Upper lobe of left lung (tissue), 6 donors: ENCODE data around the gene CFAP73. TPM values are rescaled to one million over a fixed set of nuclear protein-coding genes. Genes with fewer than 3 reads are reported as not detected.

Experiments
- ATAC-seq, 2 donors: fragments of 200-7000 bp; cut with Tn5 transposase; one replicate each; pipeline ENCODE4 v1.9.1; 2022; ENCODE audit warnings: mild to moderate bottlenecking in 2 of 2, moderate library complexity in 2 of 2; ENCODE audit not compliant: low FRiP score in 2 of 2
- DNase-seq, 2 donors: peaks; one replicate each; pipeline ENCODE4 v3.0.0-alpha.2; 2019 to 2020
- H3K27ac ChIP-seq, 4 donors: fragments of 200-600 bp; sonication (generic); one replicate each; pipeline ENCODE4 v1.5.1; 2016 to 2019
- H3K27me3 ChIP-seq, 4 donors: fragments of 200-600 bp; sonication (generic); one replicate each; pipeline ENCODE4 v1.5.1; 2017 to 2019
- H3K36me3 ChIP-seq, 4 donors: fragments of 200-600 bp; sonication (generic); one replicate each; pipeline ENCODE4 v1.5.1; 2016 to 2019
- H3K4me1 ChIP-seq, 4 donors: fragments of 200-600 bp; sonication (generic); one replicate each; pipeline ENCODE4 v1.5.1; 2018 to 2019
- H3K4me3 ChIP-seq, 4 donors: fragments of 200-600 bp; sonication (generic); one replicate each; pipeline ENCODE4 v1.5.1; 2017 to 2019; ENCODE audit warnings: mild to moderate bottlenecking in 2 of 4, moderate library complexity in 1 of 4
- H3K9me3 ChIP-seq, 4 donors: fragments of 200-600 bp; sonication (generic); one replicate each; pipeline ENCODE4 v1.5.1; 2018 to 2019
- CTCF ChIP-seq, 6 experiments: fragments of 450-650 bp in 4 of 6; fragments of 200-600 bp in 2 of 6; sonication (generic) in 2 of 6; IDR thresholded peaks; one replicate each; pipeline ENCODE4 v1.5.1; 2016 to 2019; ENCODE audit warnings: antibody characterized with exemption in 6 of 6
- EP300 ChIP-seq, 4 donors: sonication (generic); formaldehyde crosslinking; IDR thresholded peaks; one replicate each; pipeline ENCODE4 v1.5.1; 2017; ENCODE audit warnings: antibody characterized with exemption in 4 of 4, control low read depth in 2 of 4
- POLR2A ChIP-seq, 4 donors: fragments of 450-650 bp; IDR thresholded peaks; one replicate each; pipeline ENCODE4 v1.5.1; 2016 to 2017; ENCODE audit warnings: antibody characterized with exemption in 4 of 4, mild to moderate bottlenecking in 2 of 4
- POLR2AphosphoS5 ChIP-seq, 2 donors: sonication (generic); formaldehyde crosslinking; IDR thresholded peaks; one replicate each; pipeline ENCODE4 v1.5.1; 2017; ENCODE audit warnings: antibody characterized with exemption in 2 of 2
- WGBS, 2 donors: methylation state at CpG; one replicate each; pipeline ENCODE4 v1.1.5; 2017 to 2018; 5-methylcytosine and 5-hydroxymethylcytosine counted together
- total RNA-seq, 6 donors: library from RNA; depleted of rRNA in 4 of 6; stranded (reverse); fragments of >200 nt in 4 of 6; gene quantifications; one replicate each; pipeline versions ENCODE4 v1.1.0 to v1.2.1, GENCODE V29; 2016 to 2021
- donor health status: DM: no; HTN: no; CAD: no; lungs with moderate emphysema.
- donor health status: DM: no; HTN: yes; CAD: no; lungs with severe emphysema.

CFAP73 gene
- total RNA-seq, 6 donors from 2014 or later: 0.97 to 34.1 (median 15.4) TPM

- WGBS, 2 donors: 60 to 65% methylated on average over 3 to 5 of the region's 5 CpGs
- Histone ChIP-seq H3K4me1 (no peaks in the 10 kb centered on the region), H3K36me3 (no peaks in the 10 kb centered on the region), H3K27me3 (no peaks in the 10 kb centered on the region), H3K27ac (peak overlapping the region in 1 of 4 donors; percentile 77), H3K4me3 (no peak overlapping the region), H3K9me3 (peaks cover 0 to 3% (median 0%) of the 10 kb centered on the region in 4 donors)
- TF ChIP-seq CTCF (IDR thresholded peaks at IDR 0.05): no peak
- DNase-seq (no peak), ATAC-seq (peak in 1 of 2 donors; percentile 55)
Measured at GRCh38 chr12:113142886-113143332, 6.6 kb upstream of the CFAP73 start.

- no peak overlapping the region for H3K27ac ChIP-seq
- 90 to 95% methylated on average over 8 of the region's 8 CpGs for WGBS, 2 donors
- H3K9me3 ChIP-seq: peaks cover 0 to 3% (median 0%) of the 10 kb centered on the region in 4 donors
- H3K4me1 ChIP-seq: no peaks in the 10 kb centered on the region
- no peaks in the 10 kb centered on the region for H3K36me3 ChIP-seq
- no peak for ATAC-seq
- H3K27me3 ChIP-seq: no peaks in the 10 kb centered on the region
- no peak overlapping the region for H3K4me3 ChIP-seq
- DNase-seq: no peak
- TF ChIP-seq CTCF (IDR thresholded peaks at IDR 0.05) (no peak), EP300 (IDR thresholded peaks at IDR 0.05) (no peak)
Measured at GRCh38 chr12:113143959-113144358, 5.6 kb upstream of the CFAP73 start.

- DNase-seq: no peak
- H3K27ac ChIP-seq: no peak overlapping the region
- WGBS, 2 donors: 81 to 85% methylated on average over 5 of the region's 5 CpGs
Measured at GRCh38 chr12:113144806-113145205, 4.7 kb upstream of the CFAP73 start.

GRCh38 chr12:113145720-113146551 is 3.6 kb upstream of the CFAP73 start:
- ATAC-seq (no peak), DNase-seq (no peak)
- no peak for TF ChIP-seq POLR2AphosphoS5 (IDR thresholded peaks at IDR 0.05)
- no peak for TF ChIP-seq POLR2A (IDR thresholded peaks at IDR 0.05)
- no peak for TF ChIP-seq EP300 (IDR thresholded peaks at IDR 0.05)
- no peak for TF ChIP-seq CTCF (IDR thresholded peaks at IDR 0.05)
- peaks cover 0 to 6% (median 0%) of the 10 kb centered on the region in 4 donors for H3K4me1 ChIP-seq
- H3K9me3 ChIP-seq: peaks cover 0 to 3% (median 0%) of the 10 kb centered on the region in 4 donors
- no peaks in the 10 kb centered on the region for H3K36me3 ChIP-seq
- 68 to 72% methylated on average over 12 of the region's 12 CpGs for WGBS, 2 donors
- H3K27ac ChIP-seq: no peak overlapping the region
- no peak overlapping the region for H3K4me3 ChIP-seq
- peaks cover 0 to 6% (median 0%) of the 10 kb centered on the region in 4 donors for H3K27me3 ChIP-seq

More at GRCh38 chr12:113144806-113145205, 4.7 kb upstream of the CFAP73 start:
- H3K9me3 ChIP-seq: peaks cover 0 to 3% (median 0%) of the 10 kb centered on the region in 4 donors
- no peak for ATAC-seq
- no peak for TF ChIP-seq POLR2AphosphoS5 (IDR thresholded peaks at IDR 0.05)
- H3K4me3 ChIP-seq: no peak overlapping the region
- no peaks in the 10 kb centered on the region for H3K36me3 ChIP-seq
- peaks cover 0 to 6% (median 0%) of the 10 kb centered on the region in 4 donors for H3K4me1 ChIP-seq
- H3K27me3 ChIP-seq: no peaks in the 10 kb centered on the region

GRCh38 chr12:113146999-113147398 is 2.5 kb upstream of the CFAP73 start:
- DNase-seq (no peak), ATAC-seq (no peak)
- Histone ChIP-seq H3K27ac (no peak overlapping the region), H3K9me3 (peaks cover 0 to 3% (median 0%) of the 10 kb centered on the region in 4 donors), H3K4me3 (no peak overlapping the region), H3K36me3 (no peaks in the 10 kb centered on the region), H3K27me3 (peaks cover 0 to 6% (median 3%) of the 10 kb centered on the region in 4 donors), H3K4me1 (peaks cover 0 to 6% (median 0%) of the 10 kb centered on the region in 4 donors)
- 75 to 76% methylated on average over 2 of the region's 2 CpGs for WGBS, 2 donors
- TF ChIP-seq POLR2A (IDR thresholded peaks at IDR 0.05) (no peak), EP300 (IDR thresholded peaks at IDR 0.05) (no peak)
